ENCODE measurements around the gene ZFC3H1.

Gene ZFC3H1

GRCh38 chr12:71562676-71563595 is 100.7 kb downstream of the ZFC3H1 start:
- Mint-ChIP-seq H3K36me3 (ENCODE audit: low read depth) (no peaks in the 10 kb centered on the region), H3K9me3 (no peaks in the 10 kb centered on the region), H3K27me3 (ENCODE audit: low read depth) (peaks cover 11% of the 10 kb centered on the region), H3K4me1 (ENCODE audit: low read depth) (no peaks in the 10 kb centered on the region), H3K27ac (no peak overlapping the region), H3K4me3 (no peak overlapping the region)
- DNase-seq (ENCODE audit: low spot score) = no peak

Data from T-helper 2 cell treated with Interferon-gamma antibody and Interleukin-4, amounts not matched to agents 5 μg/mL and 100 μg/mL, for 36 hours (primary cell).